Ovary (tissue), 9 donors: ENCODE measurements around the gene ADAM10. TPM values are rescaled to one million over a fixed set of nuclear protein-coding genes. Genes with fewer than 3 reads are reported as not detected.

Source experiments
- DNase-seq, 5 donors: peaks; one replicate each; pipeline ENCODE4 v3.0.0-alpha.2; 2019 to 2020
- H3K27ac ChIP-seq, 2 donors: fragments of 200-600 bp; one replicate each; pipeline versions ENCODE4 v1.5.1 to v1.8.0; 2019 to 2022
- H3K27me3 ChIP-seq: fragments of 200-600 bp; one replicate; pipeline ENCODE4 v1.8.0; 2022
- H3K36me3 ChIP-seq: fragments of 200-600 bp; sonication (generic); one replicate; pipeline ENCODE4 v1.5.1; 2019
- H3K4me1 ChIP-seq: one replicate; pipeline ENCODE4 v1.8.1; 2013; ENCODE audit warnings: mild to moderate bottlenecking, moderate library complexity; ENCODE audit not compliant: insufficient read depth
- H3K4me3 ChIP-seq: fragments of 200-600 bp; sonication (generic); one replicate; pipeline ENCODE4 v1.5.1; 2017
- H3K9me3 ChIP-seq, 2 donors: fragments of 200-600 bp in 1 of 2; sonication (generic) in 1 of 2; one replicate each; pipeline versions ENCODE4 v1.5.1 to v1.8.1; 2013 to 2019; ENCODE audit warnings: mild to moderate bottlenecking in 1 of 2, moderate library complexity in 1 of 2
- EP300 ChIP-seq: sonication (generic); formaldehyde crosslinking; IDR thresholded peaks from one replicate; pipeline ENCODE4 v1.6.1; 2017; ENCODE audit warnings: antibody characterized with exemption
- POLR2A ChIP-seq: fragments of 450-650 bp; IDR thresholded peaks from one replicate; pipeline ENCODE4 v1.6.1; 2017; ENCODE audit warnings: antibody characterized with exemption, mild to moderate bottlenecking, moderate library complexity
- WGBS, 3 donors: extraction: QIAGEN DNeasy Blood & Tissue Kit in 1 of 3; methylation state at CpG; one replicate each; pipeline versions ENCODE4 v1.1.5 to v1.1.7; 2013 to 2017; 5-methylcytosine and 5-hydroxymethylcytosine counted together
- intact Hi-C, 4 donors: fragments of 100-400 bp; cut with DNase I; formaldehyde crosslinking; loops; one replicate each; pipeline versions ENCODE4 v1.11.0 to v1.15.1; 2022 to 2023
- polyA plus RNA-seq, 2 donors: library from polyadenylated mRNA; stranded (reverse); fragments of 200-250 nt in 1 of 2; fragments of 350-450 nt in 1 of 2; fragmentation: Illumina TruSeq in 1 of 2; extraction: RNeasy Lipid Tissue Mini Kit (QIAGEN cat#74804) in 1 of 2; gene quantifications; one replicate each; pipeline ENCODE4 v1.2.3, GENCODE V29; 2013 to 2014
- total RNA-seq, 7 donors: library from RNA; depleted of rRNA in 2 of 7; stranded (reverse); fragments of >200 nt in 2 of 7; fragmentation: NEBNext Ultra II Directional in 3 of 7; extraction: Animal tissue kit (Norgen Biotek cat#: 25700) in 3 of 7; gene quantifications; one replicate each; pipeline versions ENCODE4 v1.1.0 to v1.2.4, GENCODE V29; 2016 to 2023
- TF ChIP-seq, protein P1 (sequence below), 3 donors: fragments of 450-650 bp in 2 of 3; fragments of 200-600 bp in 1 of 3; IDR thresholded peaks; one replicate each; pipeline versions ENCODE4 v1.5.1 to v1.8.0; 2016 to 2022; ENCODE audit warnings: antibody characterized with exemption in 3 of 3, mild to moderate bottlenecking in 1 of 3
- donor health status: DM: no; HTN: no; CAD: no; lungs with moderate emphysema.
- donor health status: DM: no; HTN: no; CAD: no.
- donor health status: Bipolar disorder and iron deficiency.
- donor health status: DM: yes; HTN: yes; CAD: no.
- donor health status: DM: no; HTN: no; CAD: no.
- donor health status: DM: yes; HTN: yes; CAD: no.

ADAM10 gene
- total and polyA plus RNA-seq, 9 donors, result 23.2 to 86.4 (median 63.0) TPM

DNA sequence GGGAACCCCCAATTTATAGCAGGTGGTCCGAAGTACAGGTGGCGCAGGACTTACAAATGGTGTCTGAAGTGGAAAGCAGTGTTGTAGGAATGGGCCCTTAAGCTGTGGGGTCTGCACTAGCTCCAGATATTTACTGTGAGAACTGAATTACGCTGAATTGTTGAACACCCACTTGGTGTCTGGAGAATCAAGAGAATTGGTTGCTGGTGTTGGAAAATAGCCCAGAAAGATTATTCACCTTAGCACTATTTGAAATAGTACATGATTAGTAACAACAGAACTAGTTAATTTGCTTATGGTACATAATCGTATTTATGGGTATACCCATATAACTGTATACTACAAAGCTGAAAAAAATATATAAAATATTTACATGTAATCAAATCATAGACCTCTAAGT lies 64.8 kb downstream of the ADAM10 start:
- H3K27me3 ChIP-seq, result no peaks in the 10 kb centered on the region
- H3K4me1 ChIP-seq, result peaks cover 3% of the 10 kb centered on the region
- H3K27ac ChIP-seq, result no peak overlapping the region
- WGBS, 3 donors, result 96 to 97% (median 97%) methylated on average over 4 of the region's 4 CpGs
- no peak overlapping the region for H3K4me3 ChIP-seq
- DNase-seq, result no peak
- no peaks in the 10 kb centered on the region for H3K9me3 ChIP-seq
- H3K36me3 ChIP-seq, result no peaks in the 10 kb centered on the region
- TF ChIP-seq POLR2A, result no peak
- TF ChIP-seq EP300, result no peak
- TF ChIP-seq, protein P1, sequence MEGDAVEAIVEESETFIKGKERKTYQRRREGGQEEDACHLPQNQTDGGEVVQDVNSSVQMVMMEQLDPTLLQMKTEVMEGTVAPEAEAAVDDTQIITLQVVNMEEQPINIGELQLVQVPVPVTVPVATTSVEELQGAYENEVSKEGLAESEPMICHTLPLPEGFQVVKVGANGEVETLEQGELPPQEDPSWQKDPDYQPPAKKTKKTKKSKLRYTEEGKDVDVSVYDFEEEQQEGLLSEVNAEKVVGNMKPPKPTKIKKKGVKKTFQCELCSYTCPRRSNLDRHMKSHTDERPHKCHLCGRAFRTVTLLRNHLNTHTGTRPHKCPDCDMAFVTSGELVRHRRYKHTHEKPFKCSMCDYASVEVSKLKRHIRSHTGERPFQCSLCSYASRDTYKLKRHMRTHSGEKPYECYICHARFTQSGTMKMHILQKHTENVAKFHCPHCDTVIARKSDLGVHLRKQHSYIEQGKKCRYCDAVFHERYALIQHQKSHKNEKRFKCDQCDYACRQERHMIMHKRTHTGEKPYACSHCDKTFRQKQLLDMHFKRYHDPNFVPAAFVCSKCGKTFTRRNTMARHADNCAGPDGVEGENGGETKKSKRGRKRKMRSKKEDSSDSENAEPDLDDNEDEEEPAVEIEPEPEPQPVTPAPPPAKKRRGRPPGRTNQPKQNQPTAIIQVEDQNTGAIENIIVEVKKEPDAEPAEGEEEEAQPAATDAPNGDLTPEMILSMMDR (IDR thresholded peaks at IDR 0.05), result no peak
- intact Hi-C loops, result no loop called here

DNA sequence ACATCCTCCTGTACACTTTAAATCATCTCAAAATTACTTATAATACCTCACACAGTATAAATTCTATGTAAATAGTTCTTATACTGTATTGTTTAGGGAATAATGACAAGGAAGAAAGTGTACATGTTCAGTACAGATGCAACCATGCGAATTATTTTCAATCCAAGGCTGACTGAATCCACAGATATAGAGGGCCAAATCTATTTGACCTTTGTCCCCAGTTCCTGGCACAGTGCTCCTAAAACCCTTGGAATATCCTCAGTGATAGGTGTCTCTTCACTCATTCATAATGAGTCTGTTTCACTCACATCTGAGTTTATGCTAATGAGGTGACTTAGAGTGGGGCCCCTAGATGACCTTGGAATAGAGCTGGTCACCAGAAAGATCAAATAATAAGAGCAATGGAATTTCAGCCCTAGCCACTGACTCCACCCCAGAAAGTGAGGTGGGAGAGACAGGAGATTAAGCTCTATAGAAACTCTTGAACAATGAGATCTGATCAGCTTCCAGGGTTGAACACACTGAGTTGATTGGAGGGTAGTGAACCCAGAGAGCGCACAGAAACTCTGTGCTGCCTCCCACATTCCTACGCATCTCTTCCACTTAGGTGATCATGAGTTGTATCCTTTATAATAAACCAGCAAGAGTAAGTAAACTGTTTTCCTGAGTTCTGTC lies 65.3 kb downstream of the ADAM10 start:
- WGBS, 3 donors, result 97 to 99% (median 98%) methylated on average over 3 of the region's 3 CpGs
- intact Hi-C loops, result no loop called here
- H3K36me3 ChIP-seq, result no peaks in the 10 kb centered on the region
- TF ChIP-seq POLR2A (no peak), EP300 (no peak)
- TF ChIP-seq, protein P1 (IDR thresholded peaks at IDR 0.05), result no peak
- peaks cover 3% of the 10 kb centered on the region for H3K4me1 ChIP-seq
- H3K27ac ChIP-seq, result no peak overlapping the region
- H3K9me3 ChIP-seq, result no peaks in the 10 kb centered on the region
- H3K27me3 ChIP-seq, result no peaks in the 10 kb centered on the region
- H3K4me3 ChIP-seq, result no peak overlapping the region
- no peak for DNase-seq

DNA sequence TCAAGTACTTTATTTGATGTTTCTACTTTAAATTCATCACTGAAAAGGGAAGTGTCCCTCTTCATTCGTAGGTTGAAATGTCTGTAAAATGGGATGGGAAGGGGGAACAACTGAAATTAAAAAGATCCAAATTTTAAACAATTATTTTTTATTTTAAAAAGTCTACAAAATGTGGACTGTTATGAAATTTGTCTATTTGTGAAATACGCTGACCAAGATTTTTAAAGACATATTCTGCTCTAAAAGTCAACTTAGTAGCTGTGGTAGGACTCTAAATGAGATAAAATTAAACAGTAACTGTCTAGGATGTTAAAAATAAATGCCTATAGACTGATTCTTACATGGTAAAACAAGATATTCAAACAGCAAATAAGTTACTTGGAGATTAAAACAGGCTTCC lies 67.3 kb downstream of the ADAM10 start:
- Histone ChIP-seq H3K9me3 (no peaks in the 10 kb centered on the region), H3K4me1 (peaks cover 3% of the 10 kb centered on the region), H3K4me3 (no peak overlapping the region), H3K27ac (no peak overlapping the region), H3K36me3 (no peaks in the 10 kb centered on the region), H3K27me3 (no peaks in the 10 kb centered on the region)
- no peak for DNase-seq
- intact Hi-C loops, result no loop called here
- TF ChIP-seq, protein P1 (IDR thresholded peaks at IDR 0.05), result no peak
- TF ChIP-seq POLR2A (no peak), EP300 (no peak)
- 97 to 99% (median 98%) methylated on average over 2 of the region's 2 CpGs for WGBS, 3 donors

DNA sequence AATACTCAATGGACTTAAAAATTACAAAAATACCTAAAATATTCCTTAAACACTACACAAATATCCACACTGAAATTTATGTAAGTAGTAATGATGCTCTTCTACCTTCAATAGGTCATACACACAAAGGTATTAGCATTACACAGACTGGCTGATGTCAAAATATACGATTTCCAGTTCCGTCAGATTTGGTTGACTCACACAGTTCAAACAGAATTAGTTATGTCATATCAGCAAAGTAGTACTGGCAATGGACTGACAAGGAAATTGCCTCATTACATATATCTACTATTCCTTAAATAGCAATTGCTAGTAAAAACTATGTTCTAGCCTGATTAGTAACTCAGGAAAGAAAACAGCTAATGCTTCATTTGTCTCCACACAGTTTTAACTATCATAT lies 70.8 kb downstream of the ADAM10 start:
- DNase-seq, result no peak
- Histone ChIP-seq H3K36me3 (no peaks in the 10 kb centered on the region), H3K27me3 (no peaks in the 10 kb centered on the region), H3K9me3 (no peaks in the 10 kb centered on the region), H3K4me1 (no peaks in the 10 kb centered on the region), H3K27ac (no peak overlapping the region), H3K4me3 (no peak overlapping the region)
- intact Hi-C loops, result no loop called here
- WGBS, 3 donors, result 87 to 95% (median 92%) methylated on average over 2 of the region's 2 CpGs
- TF ChIP-seq, protein P1 (IDR thresholded peaks at IDR 0.05), result no peak
- TF ChIP-seq POLR2A (no peak), EP300 (no peak)
